ENCODE data around the gene HELZ. TPM values are rescaled to one million over a fixed set of nuclear protein-coding genes. Genes with fewer than 3 reads are reported as not detected.

Gene HELZ
- total and polyA plus RNA-seq, 9 donors = 8.4 to 72.8 (median 55.5) TPM

DNA sequence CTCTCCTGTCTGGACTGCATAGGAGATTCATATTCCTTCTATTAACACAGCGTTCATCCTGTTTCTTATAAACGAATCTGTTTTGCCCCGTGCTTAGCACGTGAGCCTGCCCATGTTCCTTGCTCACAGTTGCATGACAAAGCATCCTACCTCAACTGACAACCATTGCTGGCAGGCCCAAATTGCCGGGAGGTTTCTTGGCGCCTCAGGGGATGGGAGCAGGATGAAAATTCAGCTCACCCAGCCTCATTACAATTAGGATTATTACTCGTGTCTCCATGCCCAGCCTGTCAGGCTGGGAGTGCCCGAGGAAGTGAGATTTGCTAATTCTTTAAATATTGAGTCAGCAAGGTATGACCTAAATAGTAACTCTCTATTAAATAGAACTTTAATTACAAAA, 36.7 kb upstream of the HELZ start:
- Histone ChIP-seq H3K4me1 (ENCODE audit: insufficient read depth) (no peaks in the 10 kb centered on the region), H3K27me3 (no peaks in the 10 kb centered on the region), H3K4me3 (no peak overlapping the region), H3K9me3 (no peaks in the 10 kb centered on the region), H3K27ac (no peak overlapping the region), H3K36me3 (no peaks in the 10 kb centered on the region)
- TF ChIP-seq, protein P1, sequence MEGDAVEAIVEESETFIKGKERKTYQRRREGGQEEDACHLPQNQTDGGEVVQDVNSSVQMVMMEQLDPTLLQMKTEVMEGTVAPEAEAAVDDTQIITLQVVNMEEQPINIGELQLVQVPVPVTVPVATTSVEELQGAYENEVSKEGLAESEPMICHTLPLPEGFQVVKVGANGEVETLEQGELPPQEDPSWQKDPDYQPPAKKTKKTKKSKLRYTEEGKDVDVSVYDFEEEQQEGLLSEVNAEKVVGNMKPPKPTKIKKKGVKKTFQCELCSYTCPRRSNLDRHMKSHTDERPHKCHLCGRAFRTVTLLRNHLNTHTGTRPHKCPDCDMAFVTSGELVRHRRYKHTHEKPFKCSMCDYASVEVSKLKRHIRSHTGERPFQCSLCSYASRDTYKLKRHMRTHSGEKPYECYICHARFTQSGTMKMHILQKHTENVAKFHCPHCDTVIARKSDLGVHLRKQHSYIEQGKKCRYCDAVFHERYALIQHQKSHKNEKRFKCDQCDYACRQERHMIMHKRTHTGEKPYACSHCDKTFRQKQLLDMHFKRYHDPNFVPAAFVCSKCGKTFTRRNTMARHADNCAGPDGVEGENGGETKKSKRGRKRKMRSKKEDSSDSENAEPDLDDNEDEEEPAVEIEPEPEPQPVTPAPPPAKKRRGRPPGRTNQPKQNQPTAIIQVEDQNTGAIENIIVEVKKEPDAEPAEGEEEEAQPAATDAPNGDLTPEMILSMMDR (IDR thresholded peaks at IDR 0.05) = no peak
- no peak for TF ChIP-seq EP300 (IDR thresholded peaks at IDR 0.05)
- TF ChIP-seq POLR2A (IDR thresholded peaks at IDR 0.05) = no peak
- no peak for DNase-seq
- WGBS, 3 donors = 66 to 73% (median 72%) methylated on average over 8 of the region's 8 CpGs
- intact Hi-C loops (cut with DNase I) = no loop called here

DNA sequence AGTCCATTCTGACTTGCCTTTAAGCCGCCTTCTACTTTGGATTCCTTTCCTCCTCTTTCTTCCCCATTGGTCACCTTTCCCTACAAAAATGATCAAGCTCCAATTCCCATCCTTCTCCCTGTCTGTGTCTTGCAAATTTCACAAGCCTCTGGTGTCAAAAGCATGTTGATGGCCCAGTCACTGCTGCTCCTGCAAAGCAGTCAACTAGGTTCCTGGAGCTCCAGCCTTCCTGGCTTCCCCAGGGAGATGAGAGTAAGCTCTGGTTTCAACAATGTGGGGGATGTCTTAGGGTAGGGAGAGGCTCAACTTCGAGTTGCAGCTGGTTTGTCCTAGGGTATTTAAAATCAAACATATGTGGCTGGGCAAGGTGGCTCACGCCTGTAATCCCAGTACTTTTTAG, 36.1 kb upstream of the HELZ start:
- Histone ChIP-seq H3K4me3 (no peak overlapping the region), H3K36me3 (no peaks in the 10 kb centered on the region), H3K4me1 (ENCODE audit: insufficient read depth) (no peaks in the 10 kb centered on the region), H3K9me3 (no peaks in the 10 kb centered on the region), H3K27me3 (no peaks in the 10 kb centered on the region), H3K27ac (no peak overlapping the region)
- DNase-seq = no peak
- 71 to 77% (median 72%) methylated on average over 3 of the region's 3 CpGs for WGBS, 3 donors
- intact Hi-C loops (cut with DNase I) = no loop called here
- TF ChIP-seq EP300 (IDR thresholded peaks at IDR 0.05) (no peak), POLR2A (IDR thresholded peaks at IDR 0.05) (no peak)
- TF ChIP-seq, protein P1 (IDR thresholded peaks at IDR 0.05) = no peak

DNA sequence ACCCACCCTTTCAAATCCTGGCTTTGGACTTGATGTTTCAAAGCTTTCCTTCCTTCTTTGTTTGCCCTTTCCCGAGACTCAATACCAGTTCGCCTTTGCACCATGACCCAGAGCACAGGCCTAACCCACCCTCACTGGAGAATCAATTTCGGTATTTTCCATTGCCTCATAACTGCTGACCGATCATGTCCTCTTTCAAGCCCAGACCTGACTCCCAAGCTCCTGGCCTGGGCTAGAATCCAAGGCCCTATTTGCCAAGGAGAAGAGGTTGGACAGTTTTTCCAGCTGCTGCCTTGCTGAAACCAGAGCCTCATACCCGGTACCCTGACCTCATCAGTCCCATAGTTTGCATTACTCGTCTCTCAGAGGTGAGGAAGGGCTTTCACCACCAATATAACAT, 35.3 kb upstream of the HELZ start:
- Histone ChIP-seq H3K9me3 (no peaks in the 10 kb centered on the region), H3K4me3 (no peak overlapping the region), H3K4me1 (ENCODE audit: insufficient read depth) (no peaks in the 10 kb centered on the region), H3K27me3 (no peaks in the 10 kb centered on the region), H3K36me3 (no peaks in the 10 kb centered on the region), H3K27ac (no peak overlapping the region)
- WGBS, 3 donors = 61 to 67% (median 65%) methylated on average over 6 of the region's 6 CpGs
- TF ChIP-seq POLR2A (IDR thresholded peaks at IDR 0.05) = no peak
- no peak for TF ChIP-seq EP300 (IDR thresholded peaks at IDR 0.05)
- TF ChIP-seq, protein P1 (IDR thresholded peaks at IDR 0.05) = no peak
- intact Hi-C loops (cut with DNase I) = no loop called here
- peak in 1 of 5 donors; percentile 31 for DNase-seq

DNA sequence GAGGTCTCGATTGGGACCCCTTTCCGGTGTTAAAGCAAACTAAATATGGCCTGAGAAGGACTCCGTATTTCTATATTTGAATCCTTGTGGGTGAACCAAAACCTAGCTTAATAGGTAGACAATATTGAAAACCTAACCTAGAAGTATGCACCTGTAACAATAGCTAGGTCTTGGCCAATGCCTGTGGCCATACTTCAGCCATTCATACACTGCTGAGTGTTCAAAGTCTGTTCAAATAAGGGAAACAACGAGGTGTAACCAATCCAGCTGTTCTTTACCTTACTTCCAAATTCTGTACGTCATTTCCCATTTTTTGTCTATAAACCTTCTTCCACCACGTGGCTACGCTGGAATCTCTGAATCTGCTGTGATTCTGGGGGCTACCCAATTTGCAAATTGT, 34.1 kb upstream of the HELZ start:
- WGBS, 3 donors = 82 to 87% (median 84%) methylated on average over 7 of the region's 7 CpGs
- intact Hi-C loops (cut with DNase I) = no loop called here
- TF ChIP-seq, protein P1 (IDR thresholded peaks at IDR 0.05) = no peak
- TF ChIP-seq POLR2A (IDR thresholded peaks at IDR 0.05) = no peak
- TF ChIP-seq EP300 (IDR thresholded peaks at IDR 0.05) = no peak
- no peak overlapping the region for H3K4me3 ChIP-seq
- H3K27me3 ChIP-seq = no peaks in the 10 kb centered on the region
- H3K36me3 ChIP-seq = no peaks in the 10 kb centered on the region
- no peaks in the 10 kb centered on the region for H3K4me1 ChIP-seq (ENCODE audit: insufficient read depth)
- no peaks in the 10 kb centered on the region for H3K9me3 ChIP-seq
- no peak for DNase-seq
- no peak overlapping the region for H3K27ac ChIP-seq

DNA sequence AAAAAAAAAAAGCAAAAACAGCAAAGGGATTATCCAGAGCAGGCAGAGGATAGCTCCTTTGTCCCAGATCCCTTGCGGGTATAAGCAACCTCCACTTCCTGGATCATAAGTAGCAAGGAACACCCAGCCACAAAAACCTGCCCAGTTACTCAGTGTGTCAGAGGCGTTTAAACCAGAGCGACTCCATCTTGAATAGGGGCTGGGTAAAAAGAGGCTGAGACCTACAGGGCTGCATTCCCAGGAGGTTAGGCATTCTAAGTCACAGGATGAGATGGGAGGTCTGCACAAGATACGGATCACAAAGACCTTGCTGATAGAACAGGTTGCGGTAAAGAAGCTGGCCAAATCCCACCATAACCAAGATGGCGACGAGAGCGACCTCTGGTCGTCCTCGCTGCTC, 33.4 kb upstream of the HELZ start:
- no peak for DNase-seq
- no peak overlapping the region for H3K27ac ChIP-seq
- no peaks in the 10 kb centered on the region for H3K27me3 ChIP-seq
- WGBS, 3 donors = 89 to 93% (median 92%) methylated on average over 10 of the region's 10 CpGs
- intact Hi-C loops (cut with DNase I) = no loop called here
- TF ChIP-seq POLR2A (IDR thresholded peaks at IDR 0.05) (no peak), EP300 (IDR thresholded peaks at IDR 0.05) (no peak)
- TF ChIP-seq, protein P1 (IDR thresholded peaks at IDR 0.05) = no peak
- H3K9me3 ChIP-seq = no peaks in the 10 kb centered on the region
- H3K4me1 ChIP-seq (ENCODE audit: insufficient read depth) = no peaks in the 10 kb centered on the region
- no peak overlapping the region for H3K4me3 ChIP-seq
- H3K36me3 ChIP-seq = no peaks in the 10 kb centered on the region

Data from ovary (tissue), 9 donors.